NCI-H82 treated with DMSO at 0.1 percent for 48 hours (cell line): ENCODE measurements around the gene TAGLN3.
A peak's percentile ranks its signal among the peaks of the same experiment; 100 is the strongest.

ENCODE experiments used
- DNase-seq: peaks from one replicate; lab custom pipeline; 2025; ENCODE audit not compliant: unreplicated experiment; lab: John Stamatoyannopoulos, UW

The TAGLN3 gene

GRCh38 chr3:112043621-112044201 lies 45.0 kb downstream of the TAGLN3 start:
- peak; percentile 95 for DNase-seq

GRCh38 chr3:112046599-112046998 lies 47.9 kb downstream of the TAGLN3 start:
- DNase-seq, result no peak

GRCh38 chr3:112047264-112047663 lies 48.5 kb downstream of the TAGLN3 start:
- DNase-seq, result no peak

- DNase-seq, result no peak
Observed at GRCh38 chr3:112048911-112049310, 50.2 kb downstream of the TAGLN3 start.

GRCh38 chr3:112053229-112053628 lies 54.5 kb downstream of the TAGLN3 start:
- DNase-seq, result peak; percentile 48

- DNase-seq, result no peak
Observed at GRCh38 chr3:112056451-112056929, 57.8 kb downstream of the TAGLN3 start.

- no peak for DNase-seq
Observed at GRCh38 chr3:112059497-112059896, 60.8 kb downstream of the TAGLN3 start.

GRCh38 chr3:112061152-112061551 lies 62.4 kb downstream of the TAGLN3 start:
- DNase-seq, result no peak
